HepG2 (cell line): ENCODE results near the gene PPA1. TPM values are rescaled to one million over a fixed set of nuclear protein-coding genes. Genes with fewer than 3 reads are reported as not detected.

Experiments
- ATAC-seq: fragments of 200-7000 bp; cut with Tn5 transposase; 3 replicates; pipeline ENCODE4 v1.9.1; 2020; ENCODE audit warnings: mild to moderate bottlenecking, moderate library complexity
- BruUV-seq: library from RNA; stranded (reverse); fragments of 400-500 nt; replicated peaks from 2 replicates; lab custom pipeline; 2021; lab: Mats Ljungman, UMichigan
- CTCF ChIA-PET: fragments of 300-600 bp; formaldehyde crosslinking; extraction: SDS; loops from one replicate; lab custom pipeline; 2021; ENCODE audit warnings: low total read pairs, inconsistent platforms, low intra/inter-chr PET ratio; lab: Yijun Ruan, JAX
- POLR2A ChIA-PET: fragments of 350-600 bp; sonication (Branson Sonifier 250); formaldehyde crosslinking; loops from one replicate; lab custom pipeline; 2020; ENCODE audit warnings: antibody characterized with exemption, inconsistent platforms; lab: Yijun Ruan, JAX
- DNase-seq: peaks from one replicate; pipeline ENCODE4 v3.0.0-alpha.2; 2015; ENCODE audit warnings: low spot score
- FAIRE-seq: peaks from 3 replicates; lab custom pipeline; 2011; peaks lifted over from hg19 to GRCh38; lab: Jason Lieb, UNC
- H2AFZ ChIP-seq: one replicate; pipeline ENCODE4 v1.6.1; 2011; ENCODE audit warnings: low read length, inconsistent platforms
- H3K27ac ChIP-seq: fragments of 300-600 bp; 3 replicates; pipeline ENCODE4 v1.8.0; 2011; ENCODE audit warnings: mixed run types, mild to moderate bottlenecking, mixed read lengths, low read length, inconsistent platforms; ENCODE audit not compliant: insufficient read depth; ENCODE audit errors: extremely low read length
- H3K27me3 ChIP-seq, 2 experiments: fragments of 200-600 bp in 1 of 2; 2 replicates in 1 of 2; 3 replicates in 1 of 2; pipeline versions ENCODE4 v1.6.0 to v1.8.0; 2011; ENCODE audit warnings: low read length in 2 of 2, mild to moderate bottlenecking in 2 of 2, moderate library complexity in 2 of 2, inconsistent platforms in 1 of 2; ENCODE audit not compliant: insufficient read depth in 2 of 2, control insufficient read depth in 1 of 2
- H3K36me3 ChIP-seq, 2 experiments: fragments of 200-600 bp in 1 of 2; replicated peaks in 1 of 2; 2 replicates in 1 of 2; 3 replicates in 1 of 2; pipeline versions ENCODE4 v1.5.1 to v1.8.0; 2011; ENCODE audit warnings: low read length in 2 of 2, inconsistent platforms in 1 of 2; ENCODE audit not compliant: insufficient read depth in 2 of 2, control insufficient read depth in 1 of 2
- H3K4me1 ChIP-seq: 2 replicates; pipeline ENCODE4 v1.5.1; 2012; ENCODE audit warnings: low read length, inconsistent platforms; ENCODE audit not compliant: insufficient read depth
- H3K4me2 ChIP-seq: 2 replicates; pipeline ENCODE4 v1.6.0; 2011; ENCODE audit warnings: low read depth, low read length, inconsistent platforms
- H3K4me3 ChIP-seq, 3 experiments: fragments of 200-600 bp in 1 of 3; sonication (generic), shearing (Covaris generic) in 1 of 3; replicated peaks in 1 of 3; 2 replicates each; pipeline ENCODE4 v1.5.1; 2011 to 2016; ENCODE audit warnings: low read length in 3 of 3, inconsistent platforms in 2 of 3, low read depth in 2 of 3, mild to moderate bottlenecking in 2 of 3, control low read depth in 1 of 3, mixed read lengths in 1 of 3; ENCODE audit not compliant: insufficient read depth in 1 of 3
- H3K79me2 ChIP-seq: one replicate; pipeline ENCODE4 v1.6.1; 2011; ENCODE audit warnings: low read length, inconsistent platforms; ENCODE audit not compliant: insufficient read depth
- H3K9ac ChIP-seq: 2 replicates; pipeline ENCODE4 v1.6.0; 2011; ENCODE audit warnings: mild to moderate bottlenecking, low read depth, low read length, inconsistent platforms; ENCODE audit not compliant: insufficient read depth
- H3K9me3 ChIP-seq: 2 replicates; pipeline ENCODE4 v1.5.1; 2012; ENCODE audit warnings: mild to moderate bottlenecking, low read length
- H4K20me1 ChIP-seq: 2 replicates; pipeline ENCODE4 v1.6.0; 2011; ENCODE audit warnings: inconsistent platforms, mild to moderate bottlenecking, low read length, moderate library complexity; ENCODE audit not compliant: insufficient read depth
- CREM ChIP-seq, 2 experiments: sonication (generic) in 1 of 2; formaldehyde crosslinking in 1 of 2; IDR thresholded peaks; 2 replicates each; pipeline versions ENCODE4 v1.4.0 to v1.6.1; 2016 to 2020; ENCODE audit warnings: antibody characterized with exemption in 1 of 2, mild to moderate bottlenecking in 1 of 2, missing genetic modification reagents in 1 of 2
- FOXO1 ChIP-seq: sonication (generic); formaldehyde crosslinking; IDR thresholded peaks from 2 replicates; pipeline ENCODE4 v1.4.0; 2020; ENCODE audit warnings: missing genetic modification reagents
- GABPA ChIP-seq, 2 experiments: IDR thresholded peaks; 2 replicates each; pipeline ENCODE4 v1.6.1; 2011 to 2016; ENCODE audit warnings: low read depth in 2 of 2, low read length in 1 of 2, missing biosample characterization in 1 of 2, missing genetic modification characterization in 1 of 2
- KAT7 ChIP-seq: IDR thresholded peaks from 2 replicates; pipeline ENCODE4 v1.6.1; 2018; ENCODE audit warnings: borderline replicate concordance, missing compliant biosample characterization
- MAF1 ChIP-seq: sonication (generic); formaldehyde crosslinking; IDR thresholded peaks from 2 replicates; pipeline ENCODE4 v1.5.0; 2020; ENCODE audit warnings: missing genetic modification reagents, borderline replicate concordance
- SAP130 ChIP-seq: IDR thresholded peaks from 2 replicates; pipeline ENCODE4 v1.6.1; 2016; ENCODE audit warnings: low read depth
- TAF1 ChIP-seq: sonication (generic); formaldehyde crosslinking; IDR thresholded peaks from 2 replicates; pipeline ENCODE4 v1.4.0; 2020; ENCODE audit warnings: missing genetic modification reagents
- TARDBP ChIP-seq: sonication (generic); formaldehyde crosslinking; IDR thresholded peaks from 2 replicates; pipeline ENCODE4 v1.8.0; 2022; ENCODE audit warnings: mild to moderate bottlenecking, missing genetic modification reagents
- ZNF432 ChIP-seq: sonication (generic); formaldehyde crosslinking; IDR thresholded peaks from 2 replicates; pipeline ENCODE4 v1.5.0; 2020; ENCODE audit warnings: missing genetic modification reagents, mild to moderate bottlenecking, borderline replicate concordance
- ZNF562 ChIP-seq: sonication (generic); formaldehyde crosslinking; IDR thresholded peaks from 2 replicates; pipeline ENCODE4 v1.8.0; 2022; ENCODE audit warnings: missing genetic modification reagents, borderline replicate concordance
- ZNF614 ChIP-seq: IDR thresholded peaks from 2 replicates; pipeline ENCODE4 v1.6.1; 2018; ENCODE audit warnings: missing biosample characterization, missing genetic modification reagents, inconsistent platforms, borderline replicate concordance
- ZNF7 ChIP-seq: IDR thresholded peaks from 2 replicates; pipeline ENCODE4 v1.6.1; 2016; ENCODE audit warnings: missing biosample characterization, missing genetic modification reagents
- ZZZ3 ChIP-seq: sonication (generic); formaldehyde crosslinking; IDR thresholded peaks from 2 replicates; pipeline ENCODE4 v1.4.0; 2020; ENCODE audit warnings: missing genetic modification reagents, mild to moderate bottlenecking, borderline replicate concordance
- WGBS: methylation state at CpG from one replicate; pipeline ENCODE4 v1.1.6; 2017; ENCODE audit warnings: low lambda C conversion rate; 5-methylcytosine and 5-hydroxymethylcytosine counted together
- in situ Hi-C: cut with HindIII; loops from 2 replicates; pipeline ENCODE4 v1.10.0; 2017; ENCODE audit warnings: low pct_unique_long_range_greater_than_20kb; ENCODE audit not compliant: extremely low pct_ligation_motif_present
- intact Hi-C: fragments of 100-400 bp; cut with micrococcal nuclease; formaldehyde crosslinking; loops from one replicate; pipeline ENCODE4 v1.10.0; 2022; ENCODE audit not compliant: unreplicated experiment
- polyA plus RNA-seq, 8 experiments: library from polyadenylated mRNA; depleted of rRNA in 3 of 8; stranded (reverse) in 7 of 8; unstranded in 1 of 8; fragments of >200 nt; fragmentation: Illumina TruSeq in 4 of 8; extraction: Trizol in 4 of 8; gene quantifications; 2 replicates each; pipeline versions ENCODE4 v1.2.1 to v1.2.3, GENCODE V29; 2011 to 2016; ENCODE audit warnings: low read depth in 4 of 8, missing spikeins in 1 of 8, mixed read lengths in 1 of 8; ENCODE audit not compliant: insufficient read depth in 1 of 8
- total RNA-seq, 5 experiments: library from RNA; depleted of rRNA; stranded (reverse); fragments of >200 nt; fragmentation: Illumina TruSeq; extraction: Trizol; gene quantifications; 2 replicates each; pipeline ENCODE4 v1.2.3, GENCODE V29; 2016; ENCODE audit warnings: low read depth in 1 of 5
- TF ChIP-seq, protein P1 (sequence below): sonication (generic); formaldehyde crosslinking; IDR thresholded peaks from 2 replicates; pipeline ENCODE4 v1.4.0; 2020; ENCODE audit warnings: missing genetic modification reagents
- TF ChIP-seq, protein P2 (sequence below): IDR thresholded peaks from 2 replicates; pipeline ENCODE4 v1.4.0; 2020; ENCODE audit warnings: mild to moderate bottlenecking, missing genetic modification reagents
- TF ChIP-seq, protein P3 (sequence below): sonication (generic); formaldehyde crosslinking; IDR thresholded peaks from 2 replicates; pipeline ENCODE4 v1.4.0; 2020; ENCODE audit warnings: mild to moderate bottlenecking, missing genetic modification reagents

The PPA1 gene
- total and polyA plus RNA-seq, 2 of the 13 experiments (the other 11 are each of a cell fraction or from before 2014, with no cell fraction given): 136 to 250 TPM

DNA sequence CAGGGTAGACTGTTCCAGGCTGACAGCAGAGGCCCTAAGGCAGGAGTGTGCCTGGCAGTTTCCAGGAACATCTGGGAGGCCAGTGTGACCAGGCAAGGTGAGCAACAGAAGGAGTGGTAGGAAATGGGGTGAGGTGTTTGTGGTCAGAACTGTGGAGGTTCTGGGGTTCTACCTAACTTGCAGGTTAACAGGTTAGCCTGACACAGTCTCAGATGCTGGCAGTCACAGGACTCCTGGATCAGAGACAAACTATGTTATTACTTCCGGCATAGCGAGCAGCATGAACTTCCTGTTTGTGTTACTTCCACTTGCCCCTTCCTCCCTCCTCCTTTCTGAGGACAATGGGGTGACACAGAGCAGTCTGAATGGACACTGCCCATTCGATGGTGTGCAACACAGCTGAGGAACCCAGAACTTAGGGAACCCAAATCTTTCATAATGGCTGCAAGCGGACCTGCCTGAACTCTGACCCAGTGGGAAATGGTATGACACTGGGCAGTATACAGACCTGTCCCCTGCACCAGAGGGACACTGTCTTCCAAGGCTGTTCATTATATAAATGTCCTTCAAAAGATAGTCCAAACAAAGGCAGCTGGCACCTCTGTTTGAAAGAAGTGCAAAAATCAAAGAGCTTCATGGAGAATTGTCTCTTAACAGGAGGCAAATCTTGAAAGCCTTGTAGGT lies 59.0 kb downstream of the PPA1 start:
- H3K9ac ChIP-seq: peak overlapping the region; percentile 64
- H3K4me1 ChIP-seq: peaks cover 35% of the 10 kb centered on the region
- peak; percentile 79 for DNase-seq
- no peaks in the 10 kb centered on the region; a peak in 1 of 5 replicates for H3K27me3 ChIP-seq
- peak overlapping the region; percentile 90 for H3K4me2 ChIP-seq
- ChIA-PET POLR2A (interaction anchor here (0.8 to 1.0 kb wide), 4 partner anchors 11 to 231 kb away, joined by 3 to 12 read pairs (median 4); partner anchors contain the start of gene TYSND1), CTCF (no interaction called here)
- peaks cover 7% of the 10 kb centered on the region for H4K20me1 ChIP-seq
- peaks cover 9% of the 10 kb centered on the region for H3K79me2 ChIP-seq
- H3K9me3 ChIP-seq: no peaks in the 10 kb centered on the region
- H3K4me3 ChIP-seq: peak overlapping the region; percentile 51 to 65 (median 53)
- peak overlapping the region; percentile 69 for H3K27ac ChIP-seq
- FAIRE-seq: peak; percentile 87
- 5% methylated on average over 4 of the region's 4 CpGs for WGBS
- no TSS peak for BruUV-seq
- H2AFZ ChIP-seq: peak overlapping the region; percentile 93
- peak; percentile 71 for ATAC-seq
- intact Hi-C loops: no loop called here
- in situ Hi-C loops: no loop called here
- H3K36me3 ChIP-seq: no peaks in the 10 kb centered on the region
- TF ChIP-seq, protein P1, sequence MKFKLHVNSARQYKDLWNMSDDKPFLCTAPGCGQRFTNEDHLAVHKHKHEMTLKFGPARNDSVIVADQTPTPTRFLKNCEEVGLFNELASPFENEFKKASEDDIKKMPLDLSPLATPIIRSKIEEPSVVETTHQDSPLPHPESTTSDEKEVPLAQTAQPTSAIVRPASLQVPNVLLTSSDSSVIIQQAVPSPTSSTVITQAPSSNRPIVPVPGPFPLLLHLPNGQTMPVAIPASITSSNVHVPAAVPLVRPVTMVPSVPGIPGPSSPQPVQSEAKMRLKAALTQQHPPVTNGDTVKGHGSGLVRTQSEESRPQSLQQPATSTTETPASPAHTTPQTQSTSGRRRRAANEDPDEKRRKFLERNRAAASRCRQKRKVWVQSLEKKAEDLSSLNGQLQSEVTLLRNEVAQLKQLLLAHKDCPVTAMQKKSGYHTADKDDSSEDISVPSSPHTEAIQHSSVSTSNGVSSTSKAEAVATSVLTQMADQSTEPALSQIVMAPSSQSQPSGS (CRISPR knock-in tag): 0 out of 2 replicates have a peak, but pooled peaks have one; percentile 43
- TF ChIP-seq GABPA (IDR thresholded peaks at IDR 0.05; ENCODE audit: low read depth, low read length) (peak; percentile 69), GABPA (CRISPR knock-in tag; IDR thresholded peaks at IDR 0.05; ENCODE audit: low read depth) (peak; percentile 95), CREM (IDR thresholded peaks at IDR 0.05) (peak; percentile 46; the same call in 1 of the 2 replicates), CREM (CRISPR knock-in tag; IDR thresholded peaks at IDR 0.05) (no peak), KAT7 (CRISPR knock-in tag) (peak; percentile 66; the same call in 1 of the 2 replicates), MAF1 (CRISPR knock-in tag) (no peak), SAP130 (CRISPR knock-in tag) (peak; percentile 91), ZNF562 (CRISPR knock-in tag) (no peak), TARDBP (CRISPR knock-in tag) (no peak; the same call in 1 of the 2 replicates), ZNF7 (CRISPR knock-in tag) (no peak), ZZZ3 (CRISPR knock-in tag) (peak; percentile 44; the same call in 1 of the 2 replicates), ZNF432 (no peak), TAF1 (CRISPR knock-in tag) (peak; percentile 60; the same call in 1 of the 2 replicates), ZNF614 (peak; percentile 34; the same call in 1 of the 2 replicates), FOXO1 (CRISPR knock-in tag) (peak; percentile 53; the same call in 1 of the 2 replicates)
- TF ChIP-seq, protein P2, sequence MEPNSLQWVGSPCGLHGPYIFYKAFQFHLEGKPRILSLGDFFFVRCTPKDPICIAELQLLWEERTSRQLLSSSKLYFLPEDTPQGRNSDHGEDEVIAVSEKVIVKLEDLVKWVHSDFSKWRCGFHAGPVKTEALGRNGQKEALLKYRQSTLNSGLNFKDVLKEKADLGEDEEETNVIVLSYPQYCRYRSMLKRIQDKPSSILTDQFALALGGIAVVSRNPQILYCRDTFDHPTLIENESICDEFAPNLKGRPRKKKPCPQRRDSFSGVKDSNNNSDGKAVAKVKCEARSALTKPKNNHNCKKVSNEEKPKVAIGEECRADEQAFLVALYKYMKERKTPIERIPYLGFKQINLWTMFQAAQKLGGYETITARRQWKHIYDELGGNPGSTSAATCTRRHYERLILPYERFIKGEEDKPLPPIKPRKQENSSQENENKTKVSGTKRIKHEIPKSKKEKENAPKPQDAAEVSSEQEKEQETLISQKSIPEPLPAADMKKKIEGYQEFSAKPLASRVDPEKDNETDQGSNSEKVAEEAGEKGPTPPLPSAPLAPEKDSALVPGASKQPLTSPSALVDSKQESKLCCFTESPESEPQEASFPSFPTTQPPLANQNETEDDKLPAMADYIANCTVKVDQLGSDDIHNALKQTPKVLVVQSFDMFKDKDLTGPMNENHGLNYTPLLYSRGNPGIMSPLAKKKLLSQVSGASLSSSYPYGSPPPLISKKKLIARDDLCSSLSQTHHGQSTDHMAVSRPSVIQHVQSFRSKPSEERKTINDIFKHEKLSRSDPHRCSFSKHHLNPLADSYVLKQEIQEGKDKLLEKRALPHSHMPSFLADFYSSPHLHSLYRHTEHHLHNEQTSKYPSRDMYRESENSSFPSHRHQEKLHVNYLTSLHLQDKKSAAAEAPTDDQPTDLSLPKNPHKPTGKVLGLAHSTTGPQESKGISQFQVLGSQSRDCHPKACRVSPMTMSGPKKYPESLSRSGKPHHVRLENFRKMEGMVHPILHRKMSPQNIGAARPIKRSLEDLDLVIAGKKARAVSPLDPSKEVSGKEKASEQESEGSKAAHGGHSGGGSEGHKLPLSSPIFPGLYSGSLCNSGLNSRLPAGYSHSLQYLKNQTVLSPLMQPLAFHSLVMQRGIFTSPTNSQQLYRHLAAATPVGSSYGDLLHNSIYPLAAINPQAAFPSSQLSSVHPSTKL (CRISPR knock-in tag): peak; percentile 50; the same call in 1 of the 2 replicates
- TF ChIP-seq, protein P3, sequence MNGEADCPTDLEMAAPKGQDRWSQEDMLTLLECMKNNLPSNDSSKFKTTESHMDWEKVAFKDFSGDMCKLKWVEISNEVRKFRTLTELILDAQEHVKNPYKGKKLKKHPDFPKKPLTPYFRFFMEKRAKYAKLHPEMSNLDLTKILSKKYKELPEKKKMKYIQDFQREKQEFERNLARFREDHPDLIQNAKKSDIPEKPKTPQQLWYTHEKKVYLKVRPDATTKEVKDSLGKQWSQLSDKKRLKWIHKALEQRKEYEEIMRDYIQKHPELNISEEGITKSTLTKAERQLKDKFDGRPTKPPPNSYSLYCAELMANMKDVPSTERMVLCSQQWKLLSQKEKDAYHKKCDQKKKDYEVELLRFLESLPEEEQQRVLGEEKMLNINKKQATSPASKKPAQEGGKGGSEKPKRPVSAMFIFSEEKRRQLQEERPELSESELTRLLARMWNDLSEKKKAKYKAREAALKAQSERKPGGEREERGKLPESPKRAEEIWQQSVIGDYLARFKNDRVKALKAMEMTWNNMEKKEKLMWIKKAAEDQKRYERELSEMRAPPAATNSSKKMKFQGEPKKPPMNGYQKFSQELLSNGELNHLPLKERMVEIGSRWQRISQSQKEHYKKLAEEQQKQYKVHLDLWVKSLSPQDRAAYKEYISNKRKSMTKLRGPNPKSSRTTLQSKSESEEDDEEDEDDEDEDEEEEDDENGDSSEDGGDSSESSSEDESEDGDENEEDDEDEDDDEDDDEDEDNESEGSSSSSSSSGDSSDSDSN (CRISPR knock-in tag): no peak
